Panc1 (cell line): ENCODE data around the gene SPAG4.

ENCODE experiments used
- POLR2AphosphoS5 ChIP-seq: IDR thresholded peaks from 2 replicates; pipeline ENCODE4 v1.6.1; 2012; ENCODE audit warnings: mild to moderate bottlenecking, low read depth, low read length, moderate library complexity
- TCF7L2 ChIP-seq: IDR thresholded peaks from 2 replicates; pipeline ENCODE4 v1.6.1; 2011; ENCODE audit warnings: mild to moderate bottlenecking, low read depth, low read length, inconsistent platforms
- TF ChIP-seq, protein P1 (sequence below): fragments of 450-650 bp; IDR thresholded peaks from 2 replicates; pipeline ENCODE4 v1.5.1; 2017; ENCODE audit warnings: mild to moderate bottlenecking
- TF ChIP-seq, protein P2 (sequence below), 2 experiments: IDR thresholded peaks; 2 replicates each; pipeline ENCODE4 v1.6.1; 2011 to 2012; ENCODE audit warnings: low read depth in 2 of 2, control low read depth in 1 of 2, low read length in 1 of 2, mild to moderate bottlenecking in 1 of 2, moderate library complexity in 1 of 2; ENCODE audit not compliant: insufficient read depth in 1 of 2

DNA sequence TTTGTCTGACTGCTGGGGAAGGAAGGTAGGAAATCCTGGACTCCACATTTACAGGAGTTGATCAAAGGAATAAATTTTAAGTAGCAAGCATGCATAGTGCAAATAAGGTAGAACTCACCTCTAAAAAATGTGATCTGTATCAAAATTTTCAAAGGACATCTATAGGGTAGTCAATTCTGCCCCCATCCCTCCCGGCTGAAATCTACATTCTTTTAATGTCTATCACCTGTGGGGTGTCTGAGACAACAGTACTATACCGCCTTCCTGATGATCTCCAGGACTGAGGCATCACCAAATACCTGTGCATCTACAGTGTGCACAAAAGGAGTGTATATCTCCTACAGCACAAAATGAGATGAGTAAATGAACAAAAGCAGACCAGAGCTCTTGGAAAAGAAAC lies 29.2 kb downstream of the SPAG4 start:
- TF ChIP-seq, protein P1, sequence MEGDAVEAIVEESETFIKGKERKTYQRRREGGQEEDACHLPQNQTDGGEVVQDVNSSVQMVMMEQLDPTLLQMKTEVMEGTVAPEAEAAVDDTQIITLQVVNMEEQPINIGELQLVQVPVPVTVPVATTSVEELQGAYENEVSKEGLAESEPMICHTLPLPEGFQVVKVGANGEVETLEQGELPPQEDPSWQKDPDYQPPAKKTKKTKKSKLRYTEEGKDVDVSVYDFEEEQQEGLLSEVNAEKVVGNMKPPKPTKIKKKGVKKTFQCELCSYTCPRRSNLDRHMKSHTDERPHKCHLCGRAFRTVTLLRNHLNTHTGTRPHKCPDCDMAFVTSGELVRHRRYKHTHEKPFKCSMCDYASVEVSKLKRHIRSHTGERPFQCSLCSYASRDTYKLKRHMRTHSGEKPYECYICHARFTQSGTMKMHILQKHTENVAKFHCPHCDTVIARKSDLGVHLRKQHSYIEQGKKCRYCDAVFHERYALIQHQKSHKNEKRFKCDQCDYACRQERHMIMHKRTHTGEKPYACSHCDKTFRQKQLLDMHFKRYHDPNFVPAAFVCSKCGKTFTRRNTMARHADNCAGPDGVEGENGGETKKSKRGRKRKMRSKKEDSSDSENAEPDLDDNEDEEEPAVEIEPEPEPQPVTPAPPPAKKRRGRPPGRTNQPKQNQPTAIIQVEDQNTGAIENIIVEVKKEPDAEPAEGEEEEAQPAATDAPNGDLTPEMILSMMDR: no peak
- TF ChIP-seq, protein P2, sequence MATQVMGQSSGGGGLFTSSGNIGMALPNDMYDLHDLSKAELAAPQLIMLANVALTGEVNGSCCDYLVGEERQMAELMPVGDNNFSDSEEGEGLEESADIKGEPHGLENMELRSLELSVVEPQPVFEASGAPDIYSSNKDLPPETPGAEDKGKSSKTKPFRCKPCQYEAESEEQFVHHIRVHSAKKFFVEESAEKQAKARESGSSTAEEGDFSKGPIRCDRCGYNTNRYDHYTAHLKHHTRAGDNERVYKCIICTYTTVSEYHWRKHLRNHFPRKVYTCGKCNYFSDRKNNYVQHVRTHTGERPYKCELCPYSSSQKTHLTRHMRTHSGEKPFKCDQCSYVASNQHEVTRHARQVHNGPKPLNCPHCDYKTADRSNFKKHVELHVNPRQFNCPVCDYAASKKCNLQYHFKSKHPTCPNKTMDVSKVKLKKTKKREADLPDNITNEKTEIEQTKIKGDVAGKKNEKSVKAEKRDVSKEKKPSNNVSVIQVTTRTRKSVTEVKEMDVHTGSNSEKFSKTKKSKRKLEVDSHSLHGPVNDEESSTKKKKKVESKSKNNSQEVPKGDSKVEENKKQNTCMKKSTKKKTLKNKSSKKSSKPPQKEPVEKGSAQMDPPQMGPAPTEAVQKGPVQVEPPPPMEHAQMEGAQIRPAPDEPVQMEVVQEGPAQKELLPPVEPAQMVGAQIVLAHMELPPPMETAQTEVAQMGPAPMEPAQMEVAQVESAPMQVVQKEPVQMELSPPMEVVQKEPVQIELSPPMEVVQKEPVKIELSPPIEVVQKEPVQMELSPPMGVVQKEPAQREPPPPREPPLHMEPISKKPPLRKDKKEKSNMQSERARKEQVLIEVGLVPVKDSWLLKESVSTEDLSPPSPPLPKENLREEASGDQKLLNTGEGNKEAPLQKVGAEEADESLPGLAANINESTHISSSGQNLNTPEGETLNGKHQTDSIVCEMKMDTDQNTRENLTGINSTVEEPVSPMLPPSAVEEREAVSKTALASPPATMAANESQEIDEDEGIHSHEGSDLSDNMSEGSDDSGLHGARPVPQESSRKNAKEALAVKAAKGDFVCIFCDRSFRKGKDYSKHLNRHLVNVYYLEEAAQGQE (IDR thresholded peaks at IDR 0.05; ENCODE audit: insufficient read depth in 1 of 2, low read depth in 2 of 2, low read length in 1 of 2): no peak
- TF ChIP-seq POLR2AphosphoS5 (no peak), TCF7L2 (no peak)
